Activated naive CD4-positive, alpha-beta T cell treated with anti-CD3 and anti-CD28 coated beads, Interleukin-2, amount 50 U/mL, for 72 hours (primary cell): Measurements from ENCODE around the gene TMEM184C. TPM values are rescaled to one million over a fixed set of nuclear protein-coding genes. Genes with fewer than 3 reads are reported as not detected.

Source experiments
- ATAC-seq, 2 donors: fragments of 150-1000 bp; cut with Tn5 transposase; 2 replicates each; pipeline ENCODE4 v1.10.0; 2021; ENCODE audit warnings: mild to moderate bottlenecking in 2 of 2, moderate library complexity in 2 of 2
- DNase-seq, 2 donors: peaks; one replicate each; pipeline ENCODE4 v3.0.0; 2021 to 2022; ENCODE audit warnings: low spot score in 2 of 2
- H3K27ac Mint-ChIP-seq, 2 donors: one replicate each; pipeline ENCODE4 v1.8.0; 2022; ENCODE audit warnings: mild to moderate bottlenecking in 2 of 2, mixed read lengths in 2 of 2
- H3K36me3 Mint-ChIP-seq, 2 donors: one replicate each; pipeline ENCODE4 v1.8.0; 2022; ENCODE audit warnings: mixed read lengths in 2 of 2
- H3K9me3 Mint-ChIP-seq, 2 donors: one replicate each; pipeline ENCODE4 v1.8.0; 2022; ENCODE audit warnings: mixed read lengths in 2 of 2
- total RNA-seq, 2 donors: library from RNA; stranded (reverse); gene quantifications; one replicate each; pipeline ENCODE4 v1.2.3, GENCODE V29; 2022

Gene TMEM184C
- total RNA-seq, 2 donors from 2014 or later: 11.4 to 14.1 TPM

- Mint-ChIP-seq H3K27ac (peak overlapping the region; percentile 93 to 95), H3K9me3 (no peaks in the 10 kb centered on the region), H3K36me3 (peaks cover 13 to 23% of the 10 kb centered on the region in 2 donors)
- DNase-seq (no peak), ATAC-seq (no peak)
Measured at GRCh38 chr4:147682755-147683154, 65.6 kb downstream of the TMEM184C start.

GRCh38 chr4:147683188-147683591 is 66.0 kb downstream of the TMEM184C start:
- Mint-ChIP-seq H3K9me3 (no peaks in the 10 kb centered on the region), H3K36me3 (peaks cover 13 to 23% of the 10 kb centered on the region in 2 donors), H3K27ac (peak overlapping the region; percentile 93 to 95)
- ATAC-seq (no peak), DNase-seq (no peak)

GRCh38 chr4:147683717-147684700 is 66.8 kb downstream of the TMEM184C start, which contains the start of gene PRMT9:
PRMT9 (minus strand) TSS chr4:147684163; CDS start chr4:147683987, 176 bp downstream.
- H3K27ac Mint-ChIP-seq: peak within 1 kb of the TSS; percentile 93 to 95
- H3K36me3 Mint-ChIP-seq: peaks cover 13 to 17% of the 10 kb centered on the region in 2 donors
- no peaks in the 10 kb centered on the region for H3K9me3 Mint-ChIP-seq
- ATAC-seq (peak; percentile 100), DNase-seq (peak; percentile 88 to 91)

- DNase-seq (no peak), ATAC-seq (no peak)
- Mint-ChIP-seq H3K27ac (peak overlapping the region in 1 of 2 donors; percentile 20), H3K36me3 (peaks cover 2 to 4% of the 10 kb centered on the region in 2 donors), H3K9me3 (no peaks in the 10 kb centered on the region)
Measured at GRCh38 chr4:147689067-147689466, 71.9 kb downstream of the TMEM184C start.

GRCh38 chr4:147691820-147692219 is 74.6 kb downstream of the TMEM184C start:
- ATAC-seq (no peak), DNase-seq (no peak)
- Mint-ChIP-seq H3K27ac (no peak overlapping the region), H3K9me3 (no peaks in the 10 kb centered on the region), H3K36me3 (no peaks in the 10 kb centered on the region)

GRCh38 chr4:147693218-147693617 is 76.0 kb downstream of the TMEM184C start:
- Mint-ChIP-seq H3K36me3 (no peaks in the 10 kb centered on the region), H3K27ac (no peak overlapping the region), H3K9me3 (no peaks in the 10 kb centered on the region)
- DNase-seq: no peak
- no peak for ATAC-seq

- DNase-seq: no peak
- no peak for ATAC-seq
- no peaks in the 10 kb centered on the region for H3K9me3 Mint-ChIP-seq
- no peaks in the 10 kb centered on the region for H3K36me3 Mint-ChIP-seq
- no peak overlapping the region for H3K27ac Mint-ChIP-seq
Measured at GRCh38 chr4:147696866-147697265, 79.7 kb downstream of the TMEM184C start.

- Mint-ChIP-seq H3K27ac (no peak overlapping the region), H3K9me3 (no peaks in the 10 kb centered on the region), H3K36me3 (no peaks in the 10 kb centered on the region)
- DNase-seq (no peak), ATAC-seq (no peak)
Measured at GRCh38 chr4:147704846-147705245, 87.6 kb downstream of the TMEM184C start.

- ATAC-seq (peak; percentile 59 to 63), DNase-seq (peak in 1 of 2 donors; percentile 29)
- no peaks in the 10 kb centered on the region for H3K9me3 Mint-ChIP-seq
- no peak overlapping the region for H3K27ac Mint-ChIP-seq
- no peaks in the 10 kb centered on the region for H3K36me3 Mint-ChIP-seq
Measured at GRCh38 chr4:147707892-147708672, 90.9 kb downstream of the TMEM184C start.

- no peak overlapping the region for H3K27ac Mint-ChIP-seq
- no peak for DNase-seq
- no peaks in the 10 kb centered on the region for H3K36me3 Mint-ChIP-seq
- no peaks in the 10 kb centered on the region for H3K9me3 Mint-ChIP-seq
- ATAC-seq: no peak
Measured at GRCh38 chr4:147709999-147710398, 92.8 kb downstream of the TMEM184C start.

GRCh38 chr4:147714575-147715401 is 97.6 kb downstream of the TMEM184C start:
- H3K9me3 Mint-ChIP-seq: no peaks in the 10 kb centered on the region
- no peaks in the 10 kb centered on the region for H3K36me3 Mint-ChIP-seq
- no peak overlapping the region for H3K27ac Mint-ChIP-seq
- ATAC-seq: no peak
- DNase-seq: no peak

GRCh38 chr4:147717878-147718277 is 100.7 kb downstream of the TMEM184C start:
- DNase-seq: no peak
- no peaks in the 10 kb centered on the region for H3K36me3 Mint-ChIP-seq
- H3K9me3 Mint-ChIP-seq: no peaks in the 10 kb centered on the region
- no peak for ATAC-seq
- no peak overlapping the region for H3K27ac Mint-ChIP-seq

Other genes starting within 250 kb of the TMEM184C start
- gene EDNRA, start 136.3 kb upstream of the TMEM184C start, total RNA-seq: under 1 TPM in 1 of 2 donors, not detected in 1; 0.12 TPM
- 10 to 100 TPM in 1 of 2 donors, 1 to 10 TPM in 1; 7.5 to 12.9 TPM for gene PRMT9, start 66.8 kb downstream of the TMEM184C start, total RNA-seq
- gene ARHGAP10, start 114.7 kb downstream of the TMEM184C start, total RNA-seq: 1 to 10 TPM; 2.9 to 6.4 TPM